Activated CD8-positive, alpha-beta memory T cell treated with anti-CD3 and anti-CD28 coated beads, Interleukin-2, amount 50 U/mL, for 4 hours (primary cell): ENCODE measurements around the gene CARNS1.
A peak's percentile ranks its signal among the peaks of the same experiment; 100 is the strongest.

Experiments
- DNase-seq: peaks from one replicate; pipeline ENCODE4 v3.0.0-alpha.2; 2020

CARNS1 gene

GRCh38 chr11:67468759-67469507, 53.5 kb downstream of the CARNS1 start, which contains the start of gene TMEM134:
Gene TMEM134, minus strand, starts transcription at chr11:67469251. Its CDS starts 59 bp downstream, at chr11:67469192.
- DNase-seq = peak; percentile 90

- DNase-seq = no peak
These were observed 54.0 kb downstream of the CARNS1 start for GRCh38 chr11:67469508-67469811.

- no peak for DNase-seq
These were observed 55.0 kb downstream of the CARNS1 start for GRCh38 chr11:67470337-67471002.

GRCh38 chr11:67472882-67473281, 57.4 kb downstream of the CARNS1 start:
- DNase-seq = no peak
